Urinary bladder (tissue), 4 donors: ENCODE data around the gene TMEM203. TPM values are rescaled to one million over a fixed set of nuclear protein-coding genes. Genes with fewer than 3 reads are reported as not detected.

Experiments used
- DNase-seq: peaks from one replicate; pipeline ENCODE4 v3.0.0-alpha.2; 2015; ENCODE audit errors: extremely low spot score
- H3K27ac ChIP-seq: one replicate; pipeline ENCODE4 v1.5.1; 2013; ENCODE audit warnings: low read depth, mild to moderate bottlenecking, moderate library complexity
- H3K36me3 ChIP-seq: one replicate; pipeline ENCODE4 v1.6.1; 2013; ENCODE audit warnings: mild to moderate bottlenecking, moderate library complexity; ENCODE audit not compliant: insufficient read depth
- H3K4me1 ChIP-seq: one replicate; pipeline ENCODE4 v1.6.1; 2013; ENCODE audit warnings: mild to moderate bottlenecking, moderate library complexity; ENCODE audit not compliant: insufficient read depth
- H3K4me3 ChIP-seq: one replicate; pipeline ENCODE4 v1.5.1; 2013; ENCODE audit warnings: low read depth, low read length
- WGBS: extraction: QIAGEN DNeasy Blood & Tissue Kit; methylation state at CpG from one replicate; pipeline ENCODE4 v1.1.7; 2013; 5-methylcytosine and 5-hydroxymethylcytosine counted together
- polyA plus RNA-seq: library from polyadenylated mRNA; stranded (reverse); fragments of 200-250 nt; gene quantifications from one replicate; pipeline ENCODE4 v1.2.3, GENCODE V29; 2013
- total RNA-seq: library from RNA; depleted of rRNA; stranded (reverse); fragments of >200 nt; gene quantifications from one replicate; pipeline ENCODE4 v1.2.3, GENCODE V29; 2014
- donor health status: healthy with polysubstance abuse.
- donor health status: healthy.

The TMEM203 gene
- total and polyA plus RNA-seq, 2 donors: 24.2 to 41.2 TPM

- no peak for DNase-seq
- H3K4me1 ChIP-seq: peaks cover 4% of the 10 kb centered on the region
- WGBS: 81% methylated on average over 32 of the region's 32 CpGs
Measured at GRCh38 chr9:137165250-137165836, 40.1 kb downstream of the TMEM203 start.

GRCh38 chr9:137164370-137165249 is 40.8 kb downstream of the TMEM203 start:
- Histone ChIP-seq H3K4me3 (no peak overlapping the region), H3K4me1 (peaks cover 4% of the 10 kb centered on the region), H3K36me3 (no peaks in the 10 kb centered on the region), H3K27ac (no peak overlapping the region)
- DNase-seq: no peak
- 69% methylated on average over 34 of the region's 34 CpGs for WGBS

More at GRCh38 chr9:137165250-137165836, 40.1 kb downstream of the TMEM203 start:
- Histone ChIP-seq H3K4me3 (no peak overlapping the region), H3K36me3 (no peaks in the 10 kb centered on the region), H3K27ac (no peak overlapping the region)

GRCh38 chr9:137163805-137164204 is 41.6 kb downstream of the TMEM203 start:
- 80% methylated on average over 22 of the region's 22 CpGs for WGBS
- DNase-seq: no peak
- H3K4me1 ChIP-seq: peaks cover 1% of the 10 kb centered on the region
- H3K27ac ChIP-seq: no peak overlapping the region
- no peaks in the 10 kb centered on the region for H3K36me3 ChIP-seq
- no peak overlapping the region for H3K4me3 ChIP-seq

- DNase-seq: no peak
- H3K36me3 ChIP-seq: no peaks in the 10 kb centered on the region
- no peak overlapping the region for H3K27ac ChIP-seq
- WGBS: 29% methylated on average over 26 of the region's 26 CpGs
- peak overlapping the region; percentile 17 for H3K4me3 ChIP-seq
- peaks cover 1% of the 10 kb centered on the region for H3K4me1 ChIP-seq
Measured at GRCh38 chr9:137163365-137163715, 42.1 kb downstream of the TMEM203 start.

- Histone ChIP-seq H3K36me3 (no peaks in the 10 kb centered on the region), H3K4me1 (peaks cover 1% of the 10 kb centered on the region), H3K27ac (no peak overlapping the region), H3K4me3 (peak overlapping the region; percentile 17)
- DNase-seq: no peak
- 5% methylated on average over 74 of the region's 74 CpGs for WGBS
Measured at GRCh38 chr9:137162505-137163364, 42.7 kb downstream of the TMEM203 start.

- DNase-seq: no peak
- H3K27ac ChIP-seq: no peak overlapping the region
- 4% methylated on average over 69 of the region's 71 CpGs for WGBS
- H3K4me3 ChIP-seq: no peak overlapping the region
- peaks cover 1% of the 10 kb centered on the region for H3K4me1 ChIP-seq
- no peaks in the 10 kb centered on the region for H3K36me3 ChIP-seq
Measured at GRCh38 chr9:137161558-137162486, 43.6 kb downstream of the TMEM203 start.

- H3K36me3 ChIP-seq: no peaks in the 10 kb centered on the region
- no peak overlapping the region for H3K27ac ChIP-seq
- H3K4me1 ChIP-seq: peaks cover 1% of the 10 kb centered on the region
- DNase-seq: no peak
- 35% methylated on average over 56 of the region's 56 CpGs for WGBS
- H3K4me3 ChIP-seq: no peak overlapping the region
Measured at GRCh38 chr9:137160716-137161557, 44.5 kb downstream of the TMEM203 start.

- Histone ChIP-seq H3K4me1 (peaks cover 1% of the 10 kb centered on the region), H3K27ac (no peak overlapping the region), H3K36me3 (no peaks in the 10 kb centered on the region), H3K4me3 (no peak overlapping the region)
- WGBS: 65% methylated on average over 17 of the region's 17 CpGs
- no peak for DNase-seq
Measured at GRCh38 chr9:137160054-137160425, 45.4 kb downstream of the TMEM203 start.

GRCh38 chr9:137159105-137160053 is 46.1 kb downstream of the TMEM203 start:
- Histone ChIP-seq H3K27ac (no peak overlapping the region), H3K4me1 (peaks cover 1% of the 10 kb centered on the region), H3K36me3 (no peaks in the 10 kb centered on the region), H3K4me3 (no peak overlapping the region)
- WGBS: 40% methylated on average over 14 of the region's 14 CpGs
- no peak for DNase-seq

- Histone ChIP-seq H3K36me3 (no peaks in the 10 kb centered on the region), H3K27ac (no peak overlapping the region), H3K4me1 (peaks cover 1% of the 10 kb centered on the region), H3K4me3 (no peak overlapping the region)
- WGBS: 48% methylated on average over 4 of the region's 4 CpGs
- DNase-seq: no peak
Measured at GRCh38 chr9:137158625-137159024, 46.8 kb downstream of the TMEM203 start.

- no peak overlapping the region for H3K27ac ChIP-seq
- 59% methylated on average over 19 of the region's 19 CpGs for WGBS
- no peak for DNase-seq
Measured at GRCh38 chr9:137157618-137158415, 47.6 kb downstream of the TMEM203 start.

More at GRCh38 chr9:137157618-137158415, 47.6 kb downstream of the TMEM203 start:
- H3K36me3 ChIP-seq: no peaks in the 10 kb centered on the region
- no peak overlapping the region for H3K4me3 ChIP-seq
- H3K4me1 ChIP-seq: peaks cover 1% of the 10 kb centered on the region
